HL-60 (cell line): Measurements from ENCODE around the gene DNM3.

Experiments used
- DNase-seq, 2 experiments: peaks; one replicate each; pipeline ENCODE4 v3.0.0-alpha.2; 2010 to 2020; ENCODE audit warnings: low read depth in 1 of 2, low spot score in 1 of 2
- H3K27ac ChIP-seq: fragments of 250-450 bp; sonication (Bioruptor Pico); replicated peaks from 2 replicates; pipeline ENCODE4 v1.5.1; 2020; ENCODE audit warnings: mild to moderate bottlenecking, moderate library complexity
- H3K27me3 ChIP-seq: fragments of 250-450 bp; sonication (Bioruptor Pico); 2 replicates; pipeline ENCODE4 v1.5.1; 2021; ENCODE audit warnings: mild to moderate bottlenecking, moderate library complexity; ENCODE audit not compliant: insufficient read depth, poor library complexity, severe bottlenecking
- H3K4me3 ChIP-seq: replicated peaks from 2 replicates; pipeline ENCODE4 v1.5.1; 2011; ENCODE audit warnings: mild to moderate bottlenecking, control low read depth, low read length; ENCODE audit not compliant: insufficient read depth
- CTCF ChIP-seq: IDR thresholded peaks from one replicate; pipeline ENCODE4 v1.5.1; 2011; ENCODE audit warnings: low read length, control low read depth, inconsistent platforms; ENCODE audit not compliant: insufficient read depth
- GABPA ChIP-seq: IDR thresholded peaks from 2 replicates; pipeline ENCODE4 v1.6.1; 2012; ENCODE audit warnings: low read depth
- POLR2AphosphoS5 ChIP-seq: IDR thresholded peaks from 2 replicates; pipeline ENCODE4 v1.6.1; 2012; ENCODE audit warnings: low read depth
- SPI1 ChIP-seq: IDR thresholded peaks from 2 replicates; pipeline ENCODE4 v1.6.1; 2012; ENCODE audit warnings: low read depth, mild to moderate bottlenecking, borderline replicate concordance
- TF ChIP-seq, protein P1 (sequence below): IDR thresholded peaks from 2 replicates; pipeline ENCODE4 v1.6.1; 2012; ENCODE audit warnings: low read depth; ENCODE audit not compliant: insufficient replicate concordance

DNM3 gene

DNA sequence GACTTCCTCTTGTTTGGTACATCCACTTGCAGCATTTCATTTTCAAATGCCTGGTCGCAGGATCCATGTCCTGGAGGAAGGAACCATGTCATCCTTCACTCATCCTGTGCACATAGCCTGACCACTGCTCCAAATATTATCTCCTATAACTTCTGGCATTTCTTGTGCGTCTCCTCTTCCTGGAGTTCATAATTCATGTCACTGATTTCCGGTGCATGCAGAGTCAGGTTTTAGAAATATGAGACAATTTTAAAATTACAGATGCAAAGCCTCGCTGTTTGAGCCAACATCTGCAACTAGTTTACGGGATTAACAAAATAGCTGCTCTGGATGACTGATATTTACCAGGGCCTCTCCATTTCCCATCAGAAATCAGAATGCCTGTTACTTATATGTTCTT, 268.1 kb downstream of the DNM3 start:
- no peak overlapping the region for H3K27ac ChIP-seq
- peaks cover 3% of the 10 kb centered on the region for H3K27me3 ChIP-seq
- TF ChIP-seq, protein P1, sequence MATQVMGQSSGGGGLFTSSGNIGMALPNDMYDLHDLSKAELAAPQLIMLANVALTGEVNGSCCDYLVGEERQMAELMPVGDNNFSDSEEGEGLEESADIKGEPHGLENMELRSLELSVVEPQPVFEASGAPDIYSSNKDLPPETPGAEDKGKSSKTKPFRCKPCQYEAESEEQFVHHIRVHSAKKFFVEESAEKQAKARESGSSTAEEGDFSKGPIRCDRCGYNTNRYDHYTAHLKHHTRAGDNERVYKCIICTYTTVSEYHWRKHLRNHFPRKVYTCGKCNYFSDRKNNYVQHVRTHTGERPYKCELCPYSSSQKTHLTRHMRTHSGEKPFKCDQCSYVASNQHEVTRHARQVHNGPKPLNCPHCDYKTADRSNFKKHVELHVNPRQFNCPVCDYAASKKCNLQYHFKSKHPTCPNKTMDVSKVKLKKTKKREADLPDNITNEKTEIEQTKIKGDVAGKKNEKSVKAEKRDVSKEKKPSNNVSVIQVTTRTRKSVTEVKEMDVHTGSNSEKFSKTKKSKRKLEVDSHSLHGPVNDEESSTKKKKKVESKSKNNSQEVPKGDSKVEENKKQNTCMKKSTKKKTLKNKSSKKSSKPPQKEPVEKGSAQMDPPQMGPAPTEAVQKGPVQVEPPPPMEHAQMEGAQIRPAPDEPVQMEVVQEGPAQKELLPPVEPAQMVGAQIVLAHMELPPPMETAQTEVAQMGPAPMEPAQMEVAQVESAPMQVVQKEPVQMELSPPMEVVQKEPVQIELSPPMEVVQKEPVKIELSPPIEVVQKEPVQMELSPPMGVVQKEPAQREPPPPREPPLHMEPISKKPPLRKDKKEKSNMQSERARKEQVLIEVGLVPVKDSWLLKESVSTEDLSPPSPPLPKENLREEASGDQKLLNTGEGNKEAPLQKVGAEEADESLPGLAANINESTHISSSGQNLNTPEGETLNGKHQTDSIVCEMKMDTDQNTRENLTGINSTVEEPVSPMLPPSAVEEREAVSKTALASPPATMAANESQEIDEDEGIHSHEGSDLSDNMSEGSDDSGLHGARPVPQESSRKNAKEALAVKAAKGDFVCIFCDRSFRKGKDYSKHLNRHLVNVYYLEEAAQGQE: no peak
- TF ChIP-seq GABPA: no peak
- TF ChIP-seq CTCF: no peak
- TF ChIP-seq SPI1: no peak
- no peak for TF ChIP-seq POLR2AphosphoS5
- no peak overlapping the region for H3K4me3 ChIP-seq
- no peak for DNase-seq

GRCh38 chr1:172112576-172112975, 271.3 kb downstream of the DNM3 start:
- peaks cover 3% of the 10 kb centered on the region for H3K27me3 ChIP-seq
- DNase-seq: no peak
- H3K4me3 ChIP-seq: no peak overlapping the region
- TF ChIP-seq POLR2AphosphoS5: no peak
- TF ChIP-seq, protein P1: no peak
- TF ChIP-seq SPI1: no peak
- no peak for TF ChIP-seq GABPA
- no peak for TF ChIP-seq CTCF
- no peak overlapping the region for H3K27ac ChIP-seq

DNA sequence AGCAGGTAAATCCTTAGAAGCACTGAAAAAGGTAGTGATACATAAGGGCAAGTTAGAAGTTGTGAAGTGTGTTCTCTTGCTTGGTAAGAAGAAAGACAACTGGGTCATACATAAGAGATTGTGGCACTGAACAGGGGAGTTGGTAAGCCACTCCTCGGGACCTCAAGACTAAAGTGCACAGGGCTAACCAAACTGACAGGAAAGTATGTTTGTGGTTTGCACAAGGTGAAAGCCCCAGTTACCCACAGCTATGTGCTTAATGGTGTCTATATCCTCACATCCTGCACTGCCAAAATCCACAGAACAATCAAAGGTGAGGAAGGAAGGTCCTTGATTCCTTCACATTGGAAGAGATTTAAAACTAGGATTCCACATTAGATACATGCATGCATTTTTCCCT, 276.5 kb downstream of the DNM3 start:
- no peak for DNase-seq
- no peaks in the 10 kb centered on the region for H3K27me3 ChIP-seq

More for the DNA sequence above, 276.5 kb downstream of the DNM3 start:
- no peak for TF ChIP-seq GABPA
- no peak for TF ChIP-seq SPI1
- TF ChIP-seq CTCF: no peak
- TF ChIP-seq, protein P1: no peak
- no peak for TF ChIP-seq POLR2AphosphoS5
- no peak overlapping the region for H3K27ac ChIP-seq
- H3K4me3 ChIP-seq: no peak overlapping the region
